PC-9 (cell line): ENCODE measurements around the gene AGAP1. TPM values are rescaled to one million over a fixed set of nuclear protein-coding genes. Genes with fewer than 3 reads are reported as not detected.

Experiments used
- BruUV-seq: library from RNA; stranded (reverse); fragments of 400-500 nt; replicated peaks from 2 replicates; lab custom pipeline; 2021; lab: Mats Ljungman, UMichigan
- CTCF ChIA-PET: fragments of 300-600 bp; sonication (Branson Sonifier 250); formaldehyde crosslinking; loops from one replicate; lab custom pipeline; 2022; ENCODE audit warnings: antibody characterized with exemption; lab: Charles Lee
- POLR2A ChIA-PET: fragments of 300-600 bp; sonication (Branson Sonifier 250); formaldehyde crosslinking; loops from one replicate; lab custom pipeline; 2022; ENCODE audit warnings: antibody characterized with exemption; ENCODE audit not compliant: unreplicated experiment; lab: Charles Lee
- DNase-seq, 2 experiments: peaks; one replicate each; pipeline versions ENCODE4 v3.0.0 to v3.0.0-alpha.2; 2015 to 2022; ENCODE audit warnings: mixed read lengths in 1 of 2
- H2AFZ ChIP-seq: fragments of 200-600 bp; sonication (generic); 2 replicates; pipeline ENCODE4 v1.8.1; 2017; ENCODE audit warnings: antibody characterized with exemption
- H3F3A ChIP-seq: fragments of 200-600 bp; sonication (generic); 2 replicates; pipeline ENCODE4 v1.8.1; 2017; ENCODE audit warnings: antibody characterized with exemption, mild to moderate bottlenecking, low read depth; ENCODE audit not compliant: insufficient read depth
- H3K27ac ChIP-seq: fragments of 200-600 bp; sonication (generic); 2 replicates; pipeline ENCODE4 v1.6.1; 2016; ENCODE audit warnings: mixed run types
- H3K27me3 ChIP-seq: fragments of 200-600 bp; sonication (generic); 2 replicates; pipeline ENCODE4 v1.6.1; 2016; ENCODE audit warnings: low read depth, mixed run types; ENCODE audit not compliant: insufficient read depth
- H3K36me3 ChIP-seq: fragments of 200-600 bp; sonication (generic); 2 replicates; pipeline ENCODE4 v1.6.1; 2016; ENCODE audit warnings: low read depth, mixed run types
- H3K4me1 ChIP-seq: fragments of 200-600 bp; sonication (generic); replicated peaks from 2 replicates; pipeline ENCODE4 v1.6.1; 2016; ENCODE audit warnings: mixed run types; ENCODE audit not compliant: insufficient read depth
- H3K4me2 ChIP-seq: fragments of 200-600 bp; sonication (generic); 2 replicates; pipeline ENCODE4 v1.6.1; 2017; ENCODE audit warnings: mixed run types
- H3K4me3 ChIP-seq: fragments of 200-600 bp; sonication (generic); 2 replicates; pipeline ENCODE4 v1.6.1; 2016; ENCODE audit warnings: mixed run types
- H3K79me2 ChIP-seq: fragments of 200-600 bp; sonication (generic); 2 replicates; pipeline ENCODE4 v1.6.1; 2017; ENCODE audit warnings: low read depth, mixed run types
- H3K9me2 ChIP-seq: fragments of 200-600 bp; sonication (generic); 2 replicates; pipeline ENCODE4 v1.8.1; 2017; ENCODE audit warnings: mild to moderate bottlenecking; ENCODE audit not compliant: insufficient read depth
- H3K9me3 ChIP-seq: fragments of 200-600 bp; sonication (generic); 2 replicates; pipeline ENCODE4 v1.8.1; 2016; ENCODE audit warnings: low read depth; ENCODE audit not compliant: insufficient read depth
- H4K20me1 ChIP-seq: fragments of 200-600 bp; sonication (generic); 2 replicates; pipeline ENCODE4 v1.8.1; 2017; ENCODE audit not compliant: insufficient read depth
- CTCF ChIP-seq: fragments of 200-600 bp; sonication (generic); conservative IDR thresholded peaks from 2 replicates; pipeline ENCODE4 v1.6.1; 2017; ENCODE audit warnings: mixed run types, antibody characterized with exemption, mild to moderate bottlenecking, moderate library complexity
- EZH2 ChIP-seq: fragments of 200-600 bp; sonication (generic); IDR thresholded peaks from 2 replicates; pipeline ENCODE4 v1.8.0; 2017; ENCODE audit warnings: antibody characterized with exemption, low read depth
- intact Hi-C: fragments of 100-400 bp; cut with micrococcal nuclease; formaldehyde crosslinking; loops from one replicate; pipeline ENCODE4 v1.10.0; 2022; ENCODE audit not compliant: unreplicated experiment
- total RNA-seq: library from RNA; stranded (reverse); gene quantifications from 2 replicates; pipeline ENCODE4 v1.2.3, GENCODE V29; 2021

The AGAP1 gene
- total RNA-seq, 1 experiment from 2014 or later: 91.4 TPM

- TF ChIP-seq EZH2 (no peak), CTCF (no peak)
- H3K4me1 ChIP-seq: no peaks in the 10 kb centered on the region
- H3K27ac ChIP-seq: no peak overlapping the region
- no peak for DNase-seq
- no peaks in the 10 kb centered on the region for H3K79me2 ChIP-seq
- no peak overlapping the region for H3K4me3 ChIP-seq
- no peaks in the 10 kb centered on the region for H3K9me2 ChIP-seq
- no peaks in the 10 kb centered on the region for H4K20me1 ChIP-seq
- no TSS peak for BruUV-seq
- no peaks in the 10 kb centered on the region for H3K9me3 ChIP-seq
- no peak overlapping the region for H3K4me2 ChIP-seq
- H2AFZ ChIP-seq: no peak overlapping the region
- CTCF ChIA-PET: no interaction called here
- no peaks in the 10 kb centered on the region for H3F3A ChIP-seq
- no peaks in the 10 kb centered on the region for H3K36me3 ChIP-seq
- intact Hi-C loops: no loop called here
- no peaks in the 10 kb centered on the region for H3K27me3 ChIP-seq
- POLR2A ChIA-PET: no interaction called here
Measured at GRCh38 chr2:236157366-236157765, 663.5 kb downstream of the AGAP1 start.

GRCh38 chr2:236157815-236158498 is 664.1 kb downstream of the AGAP1 start:
- intact Hi-C loops: no loop called here
- H3K9me3 ChIP-seq: no peaks in the 10 kb centered on the region
- no peaks in the 10 kb centered on the region for H3K27me3 ChIP-seq
- H3K36me3 ChIP-seq: no peaks in the 10 kb centered on the region
- no peak for TF ChIP-seq EZH2
- no peak for TF ChIP-seq CTCF
- H3K9me2 ChIP-seq: no peaks in the 10 kb centered on the region
- no peak overlapping the region for H3K27ac ChIP-seq
- no peak for DNase-seq
- H4K20me1 ChIP-seq: no peaks in the 10 kb centered on the region; the same call in 1 of the 2 replicates
- no peaks in the 10 kb centered on the region for H3F3A ChIP-seq
- ChIA-PET CTCF (no interaction called here), POLR2A (no interaction called here)
- H3K4me2 ChIP-seq: no peak overlapping the region
- no peaks in the 10 kb centered on the region for H3K4me1 ChIP-seq
- no peak overlapping the region for H2AFZ ChIP-seq
- BruUV-seq: no TSS peak
- no peak overlapping the region for H3K4me3 ChIP-seq
- H3K79me2 ChIP-seq: no peaks in the 10 kb centered on the region

- DNase-seq: no peak
- intact Hi-C loops: no loop called here
- Histone ChIP-seq H4K20me1 (no peaks in the 10 kb centered on the region; the same call in 1 of the 2 replicates), H3F3A (no peaks in the 10 kb centered on the region), H3K79me2 (no peaks in the 10 kb centered on the region), H2AFZ (no peak overlapping the region), H3K4me1 (no peaks in the 10 kb centered on the region), H3K27ac (no peak overlapping the region), H3K9me3 (no peaks in the 10 kb centered on the region), H3K27me3 (no peaks in the 10 kb centered on the region), H3K4me3 (no peak overlapping the region), H3K4me2 (no peak overlapping the region), H3K36me3 (no peaks in the 10 kb centered on the region), H3K9me2 (no peaks in the 10 kb centered on the region)
- CTCF ChIA-PET: no interaction called here
- TF ChIP-seq CTCF (no peak), EZH2 (no peak)
- POLR2A ChIA-PET: no interaction called here
- BruUV-seq: no TSS peak
Measured at GRCh38 chr2:236158969-236159777, 665.3 kb downstream of the AGAP1 start.
